ENCODE data around the gene STX3. TPM values are rescaled to one million over a fixed set of nuclear protein-coding genes. Genes with fewer than 3 reads are reported as not detected.
"Not testable (repeated sequence)": the region's sequence is repeated elsewhere in the genome, so short reads cannot be mapped to it uniquely, and the experiment has no call there.

The STX3 gene
- total RNA-seq, 1 experiment from 2014 or later: 14.6 TPM

DNA sequence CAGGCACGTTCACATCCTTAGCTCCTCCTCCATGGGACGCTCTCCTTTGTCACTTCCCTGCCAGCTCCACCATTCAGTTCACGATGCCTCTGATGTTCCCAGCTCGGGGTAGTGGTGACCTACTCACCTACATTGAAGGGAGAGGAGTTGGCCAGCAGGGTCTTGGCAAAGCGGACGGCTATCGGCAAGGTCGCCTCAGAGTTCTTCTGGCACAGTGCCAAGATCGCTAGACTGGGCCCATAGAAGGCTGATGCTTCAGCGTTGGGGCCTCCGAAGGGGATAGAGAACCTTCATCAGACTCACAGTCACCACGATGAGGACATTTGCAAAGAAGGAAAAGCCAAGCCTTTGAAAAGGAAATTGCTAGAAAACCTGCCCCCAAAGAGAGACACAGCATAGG, 87.1 kb downstream of the STX3 start:
- H3K79me2 ChIP-seq (ENCODE audit: low read length): no peaks in the 10 kb centered on the region
- H2AFZ ChIP-seq (ENCODE audit: low read length): no peak overlapping the region
- H3K36me3 ChIP-seq (ENCODE audit: insufficient read depth, low read length): no peaks in the 10 kb centered on the region

DNA sequence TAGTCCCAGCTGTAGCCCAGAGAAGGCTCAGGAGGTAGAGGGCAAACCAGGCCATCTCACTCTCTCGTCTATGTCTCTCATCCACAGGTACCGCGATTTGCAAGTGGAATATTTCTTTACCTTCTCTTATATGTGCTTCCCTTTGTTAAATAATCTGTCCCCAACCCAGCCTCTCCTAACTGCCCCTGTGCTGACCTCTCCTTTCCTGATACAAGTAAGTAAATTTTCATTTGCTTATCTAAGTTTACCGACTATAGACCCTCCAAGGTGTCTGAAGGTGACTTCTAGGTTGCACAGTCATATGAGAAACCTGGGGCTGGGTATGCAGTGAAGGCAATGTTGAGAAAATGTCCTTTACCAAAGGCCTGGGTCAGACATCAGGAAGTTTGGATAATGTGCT, 90.2 kb downstream of the STX3 start, which contains the start of gene CBLIF:
Gene CBLIF (minus strand): TSS at position 101 of the 400 bp plus-strand sequence. CDS start 46 bp downstream, at position 55.
- Histone ChIP-seq H3K4me3 (ENCODE audit: low read length) (no peak within 1 kb of the TSS), H3K27me3 (ENCODE audit: low read length) (no peaks in the 10 kb centered on the region), H2AFZ (ENCODE audit: low read length) (no peak within 1 kb of the TSS), H3K9ac (ENCODE audit: low read length) (no peak within 1 kb of the TSS), H3K27ac (ENCODE audit: low read length) (no peak within 1 kb of the TSS), H3K9me2 (replicated peaks; ENCODE audit: insufficient read depth, low read length) (no peaks in the 10 kb centered on the region), H3K36me3 (ENCODE audit: insufficient read depth, low read length) (no peaks in the 10 kb centered on the region), H3K79me2 (ENCODE audit: low read length) (no peaks in the 10 kb centered on the region), H4K20me1 (ENCODE audit: insufficient read depth, low read depth, low read length) (no peaks in the 10 kb centered on the region), H3K4me2 (ENCODE audit: low read depth, low read length, poor library complexity, severe bottlenecking) (no peak within 1 kb of the TSS), H3K4me1 (ENCODE audit: low read length) (no peaks in the 10 kb centered on the region), H3K9me3 (ENCODE audit: low read length) (no peaks in the 10 kb centered on the region)
- no peak for DNase-seq

More for the DNA sequence above, 87.1 kb downstream of the STX3 start:
- Histone ChIP-seq H3K9me3 (ENCODE audit: low read length) (no peaks in the 10 kb centered on the region), H3K27ac (ENCODE audit: low read length) (no peak overlapping the region), H3K9me2 (replicated peaks; ENCODE audit: insufficient read depth, low read length) (no peaks in the 10 kb centered on the region), H3K9ac (ENCODE audit: low read length) (no peak overlapping the region), H3K4me3 (ENCODE audit: low read length) (no peak overlapping the region), H3K4me1 (ENCODE audit: low read length) (no peaks in the 10 kb centered on the region), H3K27me3 (ENCODE audit: low read length) (no peaks in the 10 kb centered on the region), H3K4me2 (ENCODE audit: low read depth, low read length, poor library complexity, severe bottlenecking) (no peak overlapping the region), H4K20me1 (ENCODE audit: insufficient read depth, low read depth, low read length) (no peaks in the 10 kb centered on the region)
- no peak for DNase-seq

DNA sequence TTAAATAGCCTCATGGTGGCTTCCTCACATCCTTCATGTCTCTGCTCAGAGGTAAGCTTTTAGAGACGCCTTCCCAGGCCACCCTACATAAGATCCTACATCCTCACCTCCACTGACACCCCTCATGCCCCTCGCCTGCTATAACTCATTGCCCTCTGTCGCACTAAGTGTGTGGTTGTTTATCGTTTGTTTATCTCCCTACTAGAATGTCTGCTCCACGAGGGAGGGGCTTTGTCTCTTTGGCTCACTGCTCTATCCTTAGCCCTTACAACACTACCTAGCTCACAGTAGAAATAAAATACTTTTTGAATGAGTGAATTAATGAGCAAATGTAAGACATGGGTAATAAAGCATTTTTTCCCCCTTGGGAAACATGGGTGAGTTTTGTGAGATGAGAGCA, 91.4 kb downstream of the STX3 start:
- Histone ChIP-seq H3K27ac (ENCODE audit: low read length) (no peak overlapping the region), H3K4me3 (ENCODE audit: low read length) (no peak overlapping the region), H3K9me2 (replicated peaks; ENCODE audit: insufficient read depth, low read length) (no peaks in the 10 kb centered on the region), H4K20me1 (ENCODE audit: insufficient read depth, low read depth, low read length) (no peaks in the 10 kb centered on the region), H3K9ac (ENCODE audit: low read length) (no peak overlapping the region), H3K36me3 (ENCODE audit: insufficient read depth, low read length) (no peaks in the 10 kb centered on the region), H3K79me2 (ENCODE audit: low read length) (no peaks in the 10 kb centered on the region), H2AFZ (ENCODE audit: low read length) (no peak overlapping the region), H3K27me3 (ENCODE audit: low read length) (no peaks in the 10 kb centered on the region), H3K4me1 (ENCODE audit: low read length) (no peaks in the 10 kb centered on the region), H3K9me3 (ENCODE audit: low read length) (no peaks in the 10 kb centered on the region), H3K4me2 (ENCODE audit: low read depth, low read length, poor library complexity, severe bottlenecking) (no peak overlapping the region)
- DNase-seq: no peak

DNA sequence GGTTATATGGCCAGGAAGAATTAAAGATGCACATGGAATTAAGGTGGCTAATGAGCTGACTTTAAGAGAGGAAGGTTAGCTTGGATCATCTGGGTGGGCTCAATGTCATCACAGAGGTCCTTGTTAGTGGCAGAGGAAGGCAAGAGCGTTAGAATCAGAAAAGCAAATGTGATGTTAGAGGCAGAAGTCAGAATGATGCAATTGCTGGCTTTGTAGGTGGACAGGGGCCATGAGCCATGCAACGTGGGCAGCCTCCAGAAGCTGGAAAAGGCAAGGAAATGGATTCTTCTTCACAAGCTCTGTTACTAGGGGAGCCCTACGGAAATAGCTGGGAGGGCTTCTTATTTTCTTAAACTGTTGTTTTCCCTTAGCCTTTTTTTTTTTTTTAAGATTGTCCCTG, 92.5 kb downstream of the STX3 start:
- Histone ChIP-seq H3K27ac (ENCODE audit: low read length) (no peak overlapping the region), H3K4me3 (ENCODE audit: low read length) (no peak overlapping the region), H3K36me3 (ENCODE audit: insufficient read depth, low read length) (no peaks in the 10 kb centered on the region), H3K9ac (ENCODE audit: low read length) (no peak overlapping the region), H2AFZ (ENCODE audit: low read length) (no peak overlapping the region), H3K9me2 (replicated peaks; ENCODE audit: insufficient read depth, low read length) (no peaks in the 10 kb centered on the region), H3K4me2 (ENCODE audit: low read depth, low read length, poor library complexity, severe bottlenecking) (no peak overlapping the region), H3K4me1 (ENCODE audit: low read length) (no peaks in the 10 kb centered on the region), H3K27me3 (ENCODE audit: low read length) (no peaks in the 10 kb centered on the region), H4K20me1 (ENCODE audit: insufficient read depth, low read depth, low read length) (no peaks in the 10 kb centered on the region), H3K9me3 (ENCODE audit: low read length) (no peaks in the 10 kb centered on the region), H3K79me2 (ENCODE audit: low read length) (no peaks in the 10 kb centered on the region)
- no peak for DNase-seq

DNA sequence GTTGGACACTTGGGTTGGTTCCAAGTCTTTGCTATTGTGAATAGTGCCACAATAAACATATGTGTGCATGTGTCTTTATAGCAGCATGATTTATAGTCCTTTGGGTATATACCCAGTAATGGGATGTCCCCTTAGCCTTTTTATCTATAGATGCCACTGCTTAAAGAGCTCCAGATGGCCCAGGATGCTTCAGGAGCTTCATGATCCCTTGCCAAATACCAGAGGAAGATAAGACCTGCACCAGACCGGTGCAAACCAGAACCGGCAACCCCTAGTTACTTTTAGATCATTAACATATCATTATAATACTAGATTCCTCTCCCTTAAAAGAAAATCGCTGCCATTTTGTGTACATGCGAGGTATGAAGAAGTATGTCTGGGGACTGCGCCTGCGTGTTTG, 93.3 kb downstream of the STX3 start:
- not testable (repeated sequence) for H2AFZ ChIP-seq (ENCODE audit: low read length); H3K4me1 ChIP-seq (ENCODE audit: low read length); H3K9me3 ChIP-seq (ENCODE audit: low read length)

DNA sequence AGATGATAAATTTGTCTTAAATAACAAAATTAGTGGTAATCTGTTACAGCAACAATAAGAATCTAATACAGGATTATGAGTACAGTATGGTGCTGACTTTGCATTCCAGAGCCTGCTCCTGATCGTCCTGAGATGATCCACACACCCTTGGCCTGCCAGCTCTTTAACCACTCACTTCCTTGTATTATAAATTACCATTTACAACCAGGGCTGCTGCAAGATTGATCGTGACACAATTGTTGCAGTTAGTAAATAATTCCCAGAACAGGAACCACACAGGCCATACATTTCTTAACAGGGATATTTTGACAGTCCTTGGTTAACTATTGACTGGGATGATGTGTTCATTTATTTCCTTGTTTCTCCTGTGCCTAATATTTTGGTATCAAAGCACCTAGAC, 94.0 kb downstream of the STX3 start:
- DNase-seq: no peak
- Histone ChIP-seq H3K4me3 (ENCODE audit: low read length) (no peak overlapping the region), H3K27ac (ENCODE audit: low read length) (no peak overlapping the region), H3K4me1 (ENCODE audit: low read length) (no peaks in the 10 kb centered on the region), H3K4me2 (ENCODE audit: low read depth, low read length, poor library complexity, severe bottlenecking) (no peak overlapping the region), H3K9ac (ENCODE audit: low read length) (no peak overlapping the region), H3K27me3 (ENCODE audit: low read length) (no peaks in the 10 kb centered on the region), H3K36me3 (ENCODE audit: insufficient read depth, low read length) (no peaks in the 10 kb centered on the region), H3K9me2 (replicated peaks; ENCODE audit: insufficient read depth, low read length) (no peaks in the 10 kb centered on the region), H2AFZ (ENCODE audit: low read length) (no peak overlapping the region), H4K20me1 (ENCODE audit: insufficient read depth, low read depth, low read length) (no peaks in the 10 kb centered on the region), H3K79me2 (ENCODE audit: low read length) (no peaks in the 10 kb centered on the region), H3K9me3 (ENCODE audit: low read length) (no peaks in the 10 kb centered on the region)

More for the DNA sequence above, 93.3 kb downstream of the STX3 start:
- H3K79me2 ChIP-seq (ENCODE audit: low read length); H4K20me1 ChIP-seq (ENCODE audit: insufficient read depth, low read depth, low read length); H3K4me3 ChIP-seq (ENCODE audit: low read length); H3K36me3 ChIP-seq (ENCODE audit: insufficient read depth, low read length); H3K27ac ChIP-seq (ENCODE audit: low read length); H3K9ac ChIP-seq (ENCODE audit: low read length); H3K9me2 ChIP-seq (replicated peaks; ENCODE audit: insufficient read depth, low read length); H3K4me2 ChIP-seq (ENCODE audit: low read depth, low read length, poor library complexity, severe bottlenecking); H3K27me3 ChIP-seq (ENCODE audit: low read length); DNase-seq: not testable (repeated sequence)

DNA sequence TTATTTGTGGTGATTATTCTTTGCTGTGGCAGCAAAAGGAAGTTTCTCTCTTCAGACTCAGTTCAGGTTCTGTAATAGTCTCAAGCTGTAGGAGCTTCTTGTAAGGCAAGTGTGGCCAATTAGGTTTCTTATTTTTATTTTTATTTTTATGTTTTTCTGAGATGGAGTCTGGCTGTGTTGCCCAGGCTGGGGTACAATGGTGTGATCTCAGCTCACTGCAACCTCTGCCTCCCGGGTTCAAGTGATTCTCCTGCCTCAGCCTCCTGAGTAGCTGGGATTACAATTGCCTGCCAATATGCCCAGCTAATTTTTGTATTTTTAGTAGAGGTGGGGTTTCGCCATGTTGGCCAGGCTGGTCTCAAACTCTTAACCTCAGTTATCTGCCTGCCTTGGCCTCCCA, 94.4 kb downstream of the STX3 start:
- H4K20me1 ChIP-seq (ENCODE audit: insufficient read depth, low read depth, low read length); H3K79me2 ChIP-seq (ENCODE audit: low read length); H3K9ac ChIP-seq (ENCODE audit: low read length); H3K4me3 ChIP-seq (ENCODE audit: low read length); H3K27ac ChIP-seq (ENCODE audit: low read length); H3K36me3 ChIP-seq (ENCODE audit: insufficient read depth, low read length); H3K9me3 ChIP-seq (ENCODE audit: low read length); H3K4me1 ChIP-seq (ENCODE audit: low read length); H2AFZ ChIP-seq (ENCODE audit: low read length); H3K27me3 ChIP-seq (ENCODE audit: low read length); H3K4me2 ChIP-seq (ENCODE audit: low read depth, low read length, poor library complexity, severe bottlenecking); DNase-seq; H3K9me2 ChIP-seq (replicated peaks; ENCODE audit: insufficient read depth, low read length): not testable (repeated sequence)

DNA sequence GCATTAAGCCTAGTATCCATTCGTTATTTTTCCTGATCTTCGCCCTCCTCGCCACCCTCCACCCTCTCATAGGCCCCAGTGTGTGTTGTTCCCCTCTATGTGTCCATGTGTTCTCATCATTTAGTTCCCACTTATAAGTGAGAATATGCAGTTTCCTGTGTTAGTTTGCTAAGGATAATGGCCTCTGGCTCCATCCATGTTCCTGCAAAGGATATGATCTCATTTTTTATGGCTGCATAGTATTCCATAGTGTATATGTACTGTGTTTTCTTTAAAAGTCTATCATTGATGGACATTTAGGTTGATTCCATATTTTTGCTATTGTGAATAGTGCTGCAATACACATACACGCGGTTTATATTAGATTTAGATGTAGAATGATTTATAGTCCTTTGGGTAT, 96.2 kb downstream of the STX3 start:
- H3K27me3 ChIP-seq (ENCODE audit: low read length); H3K79me2 ChIP-seq (ENCODE audit: low read length); H3K36me3 ChIP-seq (ENCODE audit: insufficient read depth, low read length); H3K27ac ChIP-seq (ENCODE audit: low read length); H3K9ac ChIP-seq (ENCODE audit: low read length); H3K4me3 ChIP-seq (ENCODE audit: low read length); H3K4me2 ChIP-seq (ENCODE audit: low read depth, low read length, poor library complexity, severe bottlenecking); H4K20me1 ChIP-seq (ENCODE audit: insufficient read depth, low read depth, low read length); H3K4me1 ChIP-seq (ENCODE audit: low read length); H3K9me3 ChIP-seq (ENCODE audit: low read length); DNase-seq; H3K9me2 ChIP-seq (replicated peaks; ENCODE audit: insufficient read depth, low read length); H2AFZ ChIP-seq (ENCODE audit: low read length): not testable (repeated sequence)

DNA sequence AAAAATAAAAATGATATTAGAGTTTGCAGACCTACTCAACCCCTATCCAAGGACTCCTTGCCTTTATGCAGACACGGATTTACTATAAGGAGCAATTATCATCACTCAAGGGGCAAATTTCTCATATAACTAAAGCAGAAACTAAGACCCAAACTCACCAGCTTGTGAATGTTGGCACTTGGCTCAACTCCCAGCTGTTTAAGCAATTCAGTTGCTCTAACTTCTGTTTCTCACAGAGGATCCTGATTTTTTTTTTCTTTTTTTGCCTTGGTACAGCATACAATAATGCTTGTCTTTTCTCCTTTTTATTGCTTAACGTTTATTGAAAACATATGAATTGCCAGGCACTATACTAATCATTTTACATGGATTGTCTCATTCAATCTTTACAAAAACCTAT, 99.7 kb downstream of the STX3 start:
- Histone ChIP-seq H3K4me3 (ENCODE audit: low read length) (no peak overlapping the region), H3K36me3 (ENCODE audit: insufficient read depth, low read length) (no peaks in the 10 kb centered on the region), H3K9me3 (ENCODE audit: low read length) (no peaks in the 10 kb centered on the region), H3K27me3 (ENCODE audit: low read length) (no peaks in the 10 kb centered on the region), H2AFZ (ENCODE audit: low read length) (no peak overlapping the region), H3K79me2 (ENCODE audit: low read length) (no peaks in the 10 kb centered on the region), H4K20me1 (ENCODE audit: insufficient read depth, low read depth, low read length) (no peaks in the 10 kb centered on the region), H3K9me2 (replicated peaks; ENCODE audit: insufficient read depth, low read length) (no peaks in the 10 kb centered on the region), H3K27ac (ENCODE audit: low read length) (no peak overlapping the region), H3K4me2 (ENCODE audit: low read depth, low read length, poor library complexity, severe bottlenecking) (no peak overlapping the region), H3K9ac (ENCODE audit: low read length) (no peak overlapping the region), H3K4me1 (ENCODE audit: low read length) (no peaks in the 10 kb centered on the region)
- no peak for DNase-seq

Data from Karpas-422 (cell line).